Mesothelial cell of epicardium (in vitro differentiated cells): ENCODE results near the gene OR4C45. TPM values are rescaled to one million over a fixed set of nuclear protein-coding genes. Genes with fewer than 3 reads are reported as not detected.

ENCODE experiments used
- DNase-seq, 2 experiments: peaks; one replicate each; pipeline ENCODE4 v3.0.0; 2021; ENCODE audit warnings: low spot score in 2 of 2; ENCODE audit not compliant: unreplicated experiment in 2 of 2
- H3K27ac Mint-ChIP-seq: 2 replicates; pipeline ENCODE4 v1.8.0; 2021; ENCODE audit warnings: mixed read lengths
- H3K27me3 Mint-ChIP-seq: 2 replicates; pipeline ENCODE4 v1.8.0; 2021; ENCODE audit warnings: low read depth, mixed read lengths
- H3K36me3 Mint-ChIP-seq: 2 replicates; pipeline ENCODE4 v1.8.0; 2021; ENCODE audit warnings: mixed read lengths
- H3K4me1 Mint-ChIP-seq: 2 replicates; pipeline ENCODE4 v1.8.0; 2021; ENCODE audit warnings: mixed read lengths
- H3K4me3 Mint-ChIP-seq: 2 replicates; pipeline ENCODE4 v1.8.0; 2021; ENCODE audit warnings: mild to moderate bottlenecking, moderate library complexity, mixed read lengths
- H3K9me3 Mint-ChIP-seq: 2 replicates; pipeline ENCODE4 v1.8.0; 2021; ENCODE audit warnings: mixed read lengths
- total RNA-seq: library from RNA; stranded (reverse); gene quantifications from 3 replicates; pipeline ENCODE4 v1.2.1, GENCODE V29; 2021
- TF ChIP-seq, protein P1 (sequence below): fragments of 200-600 bp; sonication (generic); IDR thresholded peaks from one replicate; pipeline ENCODE4 v1.5.0; 2021; ENCODE audit warnings: antibody characterized with exemption; ENCODE audit not compliant: unreplicated experiment

OR4C45 gene
- total RNA-seq, 1 donor from 2014 or later, result not detected

DNA sequence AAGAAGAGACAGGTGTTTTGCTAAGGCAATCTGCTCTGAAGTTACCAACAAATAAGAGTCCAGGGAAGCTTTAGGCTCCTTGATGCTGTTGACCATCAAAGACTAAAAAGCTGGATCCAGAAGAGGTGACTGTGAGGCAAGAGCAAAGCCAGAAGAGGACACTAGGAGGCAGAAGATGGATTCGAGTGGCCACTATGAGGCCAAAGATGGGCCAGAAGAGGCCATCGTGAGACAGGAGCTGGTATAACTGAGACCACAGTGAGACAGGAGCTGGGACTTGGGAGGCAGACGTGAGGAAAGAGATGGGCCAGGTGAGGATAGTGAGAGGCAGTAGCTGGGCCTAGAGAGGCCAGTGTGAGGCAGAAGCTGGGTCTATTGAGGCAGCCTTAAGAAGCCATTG is 37.7 kb downstream of the OR4C45 start:
- H3K27me3 Mint-ChIP-seq, result no peaks in the 10 kb centered on the region
- H3K36me3 Mint-ChIP-seq, result peaks cover 9% of the 10 kb centered on the region
- no peak for DNase-seq
- H3K27ac Mint-ChIP-seq, result no peak overlapping the region
- H3K4me3 Mint-ChIP-seq, result no peak overlapping the region
- H3K4me1 Mint-ChIP-seq, result no peaks in the 10 kb centered on the region
- TF ChIP-seq, protein P1, sequence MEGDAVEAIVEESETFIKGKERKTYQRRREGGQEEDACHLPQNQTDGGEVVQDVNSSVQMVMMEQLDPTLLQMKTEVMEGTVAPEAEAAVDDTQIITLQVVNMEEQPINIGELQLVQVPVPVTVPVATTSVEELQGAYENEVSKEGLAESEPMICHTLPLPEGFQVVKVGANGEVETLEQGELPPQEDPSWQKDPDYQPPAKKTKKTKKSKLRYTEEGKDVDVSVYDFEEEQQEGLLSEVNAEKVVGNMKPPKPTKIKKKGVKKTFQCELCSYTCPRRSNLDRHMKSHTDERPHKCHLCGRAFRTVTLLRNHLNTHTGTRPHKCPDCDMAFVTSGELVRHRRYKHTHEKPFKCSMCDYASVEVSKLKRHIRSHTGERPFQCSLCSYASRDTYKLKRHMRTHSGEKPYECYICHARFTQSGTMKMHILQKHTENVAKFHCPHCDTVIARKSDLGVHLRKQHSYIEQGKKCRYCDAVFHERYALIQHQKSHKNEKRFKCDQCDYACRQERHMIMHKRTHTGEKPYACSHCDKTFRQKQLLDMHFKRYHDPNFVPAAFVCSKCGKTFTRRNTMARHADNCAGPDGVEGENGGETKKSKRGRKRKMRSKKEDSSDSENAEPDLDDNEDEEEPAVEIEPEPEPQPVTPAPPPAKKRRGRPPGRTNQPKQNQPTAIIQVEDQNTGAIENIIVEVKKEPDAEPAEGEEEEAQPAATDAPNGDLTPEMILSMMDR, result no peak
- H3K9me3 Mint-ChIP-seq, result peaks cover 75% of the 10 kb centered on the region

DNA sequence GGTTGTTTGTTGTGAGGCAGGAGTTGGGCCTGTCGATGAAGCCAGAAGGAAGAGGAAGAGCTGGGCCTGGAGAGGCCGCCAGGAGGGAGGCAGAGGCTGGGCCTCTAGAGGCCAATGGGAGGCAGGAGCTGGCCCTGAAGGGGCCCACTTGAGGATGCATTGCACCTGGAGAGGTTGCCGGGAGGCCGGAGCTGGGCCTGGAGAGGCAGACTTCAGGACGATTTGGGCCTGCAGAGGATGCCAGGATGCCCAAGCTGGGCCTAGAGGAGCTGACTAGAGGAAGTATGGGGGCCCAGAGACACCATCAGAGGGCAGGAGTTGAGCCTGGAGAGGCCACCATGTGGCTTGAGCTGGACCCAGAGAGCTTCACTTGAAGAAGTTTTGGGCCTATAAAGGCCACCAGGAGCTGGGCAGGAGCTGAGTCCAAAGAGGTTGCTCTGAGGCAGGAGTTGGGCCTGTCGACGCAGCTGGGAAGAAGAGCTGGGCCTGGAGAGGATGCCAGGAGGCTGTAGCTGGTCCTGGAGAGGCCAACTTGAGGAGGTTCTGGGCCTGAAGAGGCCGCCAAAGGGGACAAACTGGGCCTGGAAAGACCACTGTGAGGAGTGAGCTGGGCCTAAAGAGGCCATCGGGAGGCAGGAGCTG is 39.0 kb downstream of the OR4C45 start:
- DNase-seq, result no peak
- H3K9me3 Mint-ChIP-seq, result peaks cover 76% of the 10 kb centered on the region

DNA sequence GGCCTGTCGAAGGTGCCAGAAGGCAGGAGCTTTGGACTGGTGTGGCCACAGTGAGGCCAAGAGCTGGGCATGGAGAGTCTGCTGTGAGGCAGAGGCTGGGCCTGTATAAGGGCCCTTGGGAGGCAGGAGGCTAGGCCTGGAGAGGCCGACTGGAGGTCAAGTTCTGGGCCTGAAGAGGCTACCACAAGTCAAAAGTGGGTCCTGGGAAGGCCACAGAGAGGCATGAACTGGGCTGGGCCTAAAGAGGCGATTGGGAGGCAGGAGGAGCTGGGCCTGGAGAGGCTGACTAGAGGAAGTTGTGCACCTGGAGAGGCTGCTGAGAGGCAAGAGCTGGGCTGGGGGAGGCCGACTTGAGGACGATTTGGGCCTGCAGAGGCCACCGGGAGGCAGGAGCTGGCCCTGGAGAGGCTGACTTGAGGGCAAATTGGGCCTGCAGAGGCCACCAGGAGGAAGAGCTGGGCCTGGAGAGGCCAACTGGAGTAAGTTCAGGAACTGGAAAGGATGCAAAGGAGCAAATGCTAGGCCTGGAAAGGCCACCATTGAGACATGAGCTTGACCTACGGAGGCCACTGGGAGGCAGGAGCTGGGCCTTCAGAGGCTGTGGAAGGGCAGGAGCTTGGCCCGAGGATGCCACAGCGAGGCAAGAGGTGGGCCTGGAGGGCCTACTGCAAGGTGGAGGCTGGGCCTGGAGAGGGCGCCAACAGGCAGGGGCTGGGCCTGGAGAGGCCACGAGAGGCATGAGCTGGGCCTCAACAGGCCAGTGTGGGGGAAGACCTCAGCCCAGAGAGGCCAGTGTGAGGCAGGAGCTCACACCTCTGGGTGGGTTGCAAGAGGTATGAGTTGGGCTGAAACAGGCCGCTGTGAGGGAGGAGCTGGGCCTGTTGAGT is 39.8 kb downstream of the OR4C45 start:
- H3K4me1 Mint-ChIP-seq, result no peaks in the 10 kb centered on the region
- no peak overlapping the region for H3K4me3 Mint-ChIP-seq
- TF ChIP-seq, protein P1, result no peak
- H3K9me3 Mint-ChIP-seq, result peaks cover 83% of the 10 kb centered on the region
- no peak for DNase-seq
- H3K36me3 Mint-ChIP-seq, result peaks cover 16% of the 10 kb centered on the region
- no peak overlapping the region for H3K27ac Mint-ChIP-seq
- H3K27me3 Mint-ChIP-seq, result no peaks in the 10 kb centered on the region

More for the DNA sequence above, 39.0 kb downstream of the OR4C45 start:
- TF ChIP-seq, protein P1, result no peak
- Mint-ChIP-seq H3K27ac (no peak overlapping the region), H3K27me3 (no peaks in the 10 kb centered on the region), H3K4me1 (no peaks in the 10 kb centered on the region), H3K4me3 (no peak overlapping the region), H3K36me3 (peaks cover 9% of the 10 kb centered on the region)

DNA sequence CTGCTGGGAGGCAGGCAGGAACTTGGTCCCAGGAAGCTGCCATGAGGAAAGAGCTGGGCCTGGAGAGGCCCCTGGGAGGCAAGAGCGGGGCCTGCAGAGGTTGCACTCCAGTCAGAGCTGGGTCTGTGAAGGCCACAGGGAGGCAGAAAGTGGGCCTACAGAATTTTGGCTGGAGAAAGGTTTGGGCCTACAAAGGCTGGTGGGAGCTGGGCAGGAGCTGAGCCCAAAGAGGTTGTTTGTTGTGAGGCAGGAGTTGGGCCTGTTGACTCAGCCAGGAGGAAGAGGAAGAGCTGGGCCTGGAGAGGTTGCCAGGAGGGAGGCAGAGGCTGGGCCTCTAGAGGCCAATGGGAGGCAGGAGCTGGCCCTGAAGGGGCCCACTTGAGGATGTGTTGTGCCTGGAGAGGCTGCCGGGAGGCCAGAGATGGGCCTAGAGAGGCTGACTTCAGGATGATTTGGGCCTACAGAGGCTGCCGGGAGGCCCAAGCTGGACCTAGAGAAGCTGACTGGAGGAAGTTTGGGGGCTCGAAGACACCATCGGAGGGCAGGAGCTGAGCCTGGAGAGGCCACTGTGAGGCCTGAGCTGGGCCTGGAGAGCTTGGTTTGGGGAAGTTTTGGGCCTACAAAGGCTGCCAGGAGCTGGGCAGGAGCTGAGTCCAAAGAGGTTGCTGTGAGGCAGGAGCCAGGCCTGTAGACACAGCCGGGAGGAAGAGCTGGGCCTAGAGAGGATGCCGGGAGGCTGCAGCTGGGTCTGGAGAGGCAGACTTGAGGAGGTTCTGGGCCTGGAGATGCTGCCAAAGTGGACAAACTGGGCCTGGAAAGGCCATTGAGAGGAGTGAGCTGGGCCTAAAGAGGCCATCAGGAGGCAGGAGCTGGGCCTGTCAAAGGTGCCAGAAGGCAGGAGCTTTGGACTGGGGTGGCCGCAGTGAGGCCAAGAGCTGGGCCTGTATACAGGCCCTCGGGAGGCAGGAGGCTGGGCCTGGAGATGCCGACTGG is 40.7 kb downstream of the OR4C45 start:
- Mint-ChIP-seq H3K36me3 (peaks cover 17% of the 10 kb centered on the region), H3K27ac (no peak overlapping the region), H3K4me3 (no peak overlapping the region), H3K9me3 (peaks cover 86% of the 10 kb centered on the region), H3K27me3 (no peaks in the 10 kb centered on the region), H3K4me1 (no peaks in the 10 kb centered on the region)
- no peak for DNase-seq
- TF ChIP-seq, protein P1, result no peak

DNA sequence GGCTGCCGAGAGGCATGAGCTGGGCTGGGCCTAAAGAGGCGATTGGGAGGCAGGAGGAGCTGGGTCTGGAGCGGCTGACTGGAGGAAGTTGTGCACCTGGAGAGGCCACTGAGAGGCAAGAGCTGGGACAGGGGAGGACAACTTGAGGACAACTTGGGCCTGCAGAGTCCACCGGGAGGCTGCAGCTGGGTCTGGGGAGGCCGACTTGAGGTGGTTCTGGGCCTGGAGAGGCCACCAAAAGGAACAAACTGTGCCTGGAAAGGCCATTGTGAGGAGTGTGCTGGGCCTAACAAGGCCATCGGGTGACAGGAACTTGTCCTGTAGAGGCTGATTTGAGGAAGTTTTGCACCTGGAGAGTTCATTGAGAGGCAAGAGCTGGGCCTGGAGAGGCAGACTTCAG is 41.5 kb downstream of the OR4C45 start:
- H3K4me3 Mint-ChIP-seq, result no peak overlapping the region
- no peaks in the 10 kb centered on the region for H3K4me1 Mint-ChIP-seq
- no peaks in the 10 kb centered on the region for H3K27me3 Mint-ChIP-seq
- TF ChIP-seq, protein P1, result no peak
- H3K9me3 Mint-ChIP-seq, result peaks cover 89% of the 10 kb centered on the region
- H3K36me3 Mint-ChIP-seq, result peaks cover 17% of the 10 kb centered on the region
- no peak overlapping the region for H3K27ac Mint-ChIP-seq
- no peak for DNase-seq
